OCI-LY7 (cell line): ENCODE results near the gene CS. TPM values are rescaled to one million over a fixed set of nuclear protein-coding genes. Genes with fewer than 3 reads are reported as not detected.
"Not testable (repeated sequence)": the region's sequence is repeated elsewhere in the genome, so short reads cannot be mapped to it uniquely, and the experiment has no call there.

ENCODE experiments used
- BruUV-seq: library from RNA; stranded (reverse); fragments of 400-500 nt; replicated peaks from 2 replicates; lab custom pipeline; 2021; lab: Mats Ljungman, UMichigan
- CTCF ChIA-PET: fragments of 300-600 bp; sonication (Branson Sonifier 250); formaldehyde crosslinking; loops from one replicate; lab custom pipeline; 2022; ENCODE audit warnings: antibody characterized with exemption; ENCODE audit not compliant: unreplicated experiment; lab: Charles Lee
- POLR2A ChIA-PET: fragments of 300-600 bp; sonication (Branson Sonifier 250); formaldehyde crosslinking; loops from one replicate; lab custom pipeline; 2022; ENCODE audit warnings: antibody characterized with exemption; lab: Charles Lee
- DNase-seq: peaks from one replicate; pipeline ENCODE4 v3.0.0-alpha.2; 2015; ENCODE audit warnings: low spot score
- H2AFZ ChIP-seq: fragments of 200-600 bp; sonication (generic), shearing (Covaris generic); 2 replicates; pipeline ENCODE4 v1.6.1; 2014; ENCODE audit warnings: mild to moderate bottlenecking, antibody characterized with exemption, low read length, moderate library complexity
- H3K27ac ChIP-seq: fragments of 200-600 bp; sonication (generic); 2 replicates; pipeline ENCODE4 v1.5.1; 2014; ENCODE audit warnings: mixed run types, low read depth, mild to moderate bottlenecking, moderate library complexity, low read length, inconsistent platforms; ENCODE audit not compliant: poor library complexity, severe bottlenecking
- H3K36me3 ChIP-seq: fragments of 200-600 bp; sonication (generic); 2 replicates; pipeline ENCODE4 v1.6.1; 2014; ENCODE audit warnings: mild to moderate bottlenecking, antibody characterized with exemption, low read length, moderate library complexity, mixed read lengths; ENCODE audit not compliant: insufficient read depth
- H3K4me1 ChIP-seq: fragments of 200-600 bp; sonication (generic); 2 replicates; pipeline ENCODE4 v1.5.1; 2014; ENCODE audit warnings: mild to moderate bottlenecking, low read length; ENCODE audit not compliant: insufficient read depth, poor library complexity, severe bottlenecking
- H3K4me2 ChIP-seq: fragments of 200-600 bp; sonication (generic); 2 replicates; pipeline ENCODE4 v1.6.1; 2014; ENCODE audit warnings: mild to moderate bottlenecking, low read length
- H3K4me3 ChIP-seq: fragments of 200-600 bp; sonication (generic); 2 replicates; pipeline ENCODE4 v1.5.1; 2014; ENCODE audit warnings: mild to moderate bottlenecking, low read depth, low read length; ENCODE audit not compliant: poor library complexity, severe bottlenecking
- H3K79me2 ChIP-seq: fragments of 200-600 bp; sonication (generic); 2 replicates; pipeline ENCODE4 v1.6.1; 2016; ENCODE audit warnings: low read depth, mild to moderate bottlenecking, low read length, moderate library complexity, mixed read lengths; ENCODE audit not compliant: insufficient read depth
- H3K9me2 ChIP-seq: fragments of 200-600 bp; sonication (generic); 2 replicates; pipeline ENCODE4 v1.6.1; 2016; ENCODE audit warnings: mild to moderate bottlenecking, low read length, mixed read lengths; ENCODE audit not compliant: insufficient read depth
- H3K9me3 ChIP-seq: fragments of 200-600 bp; sonication (generic); 2 replicates; pipeline ENCODE4 v1.6.1; 2014; ENCODE audit warnings: mild to moderate bottlenecking, mixed run types, low read length, mixed read lengths
- H4K20me1 ChIP-seq: fragments of 200-600 bp; sonication (generic); 2 replicates; pipeline ENCODE4 v1.6.1; 2014; ENCODE audit warnings: mild to moderate bottlenecking, antibody characterized with exemption, low read length, moderate library complexity, mixed read lengths; ENCODE audit not compliant: insufficient read depth
- CTCF ChIP-seq: fragments of 200-600 bp; sonication (generic); conservative IDR thresholded peaks from 2 replicates; pipeline ENCODE4 v1.5.1; 2014; ENCODE audit warnings: mild to moderate bottlenecking, antibody characterized with exemption, low read length, moderate library complexity, mixed read lengths
- EZH2phosphoT487 ChIP-seq: fragments of 200-600 bp; sonication (generic); IDR thresholded peaks from 2 replicates; pipeline ENCODE4 v1.6.1; 2018; ENCODE audit warnings: low read depth, borderline replicate concordance, mild to moderate bottlenecking, mixed run types, antibody characterized with exemption, low read length, moderate library complexity, mixed read lengths
- intact Hi-C: fragments of 100-400 bp; cut with micrococcal nuclease; formaldehyde crosslinking; loops from one replicate; pipeline ENCODE4 v1.10.0; 2022; ENCODE audit not compliant: unreplicated experiment
- total RNA-seq, 2 experiments: library from RNA; depleted of rRNA in 1 of 2; stranded (reverse); fragments of >200 nt in 1 of 2; shearing (Covaris generic) in 1 of 2; gene quantifications; 2 replicates each; pipeline ENCODE4 v1.2.3, GENCODE V29; 2014 to 2022

The CS gene
- total RNA-seq, 2 experiments from 2014 or later = 154 to 262 TPM

DNA sequence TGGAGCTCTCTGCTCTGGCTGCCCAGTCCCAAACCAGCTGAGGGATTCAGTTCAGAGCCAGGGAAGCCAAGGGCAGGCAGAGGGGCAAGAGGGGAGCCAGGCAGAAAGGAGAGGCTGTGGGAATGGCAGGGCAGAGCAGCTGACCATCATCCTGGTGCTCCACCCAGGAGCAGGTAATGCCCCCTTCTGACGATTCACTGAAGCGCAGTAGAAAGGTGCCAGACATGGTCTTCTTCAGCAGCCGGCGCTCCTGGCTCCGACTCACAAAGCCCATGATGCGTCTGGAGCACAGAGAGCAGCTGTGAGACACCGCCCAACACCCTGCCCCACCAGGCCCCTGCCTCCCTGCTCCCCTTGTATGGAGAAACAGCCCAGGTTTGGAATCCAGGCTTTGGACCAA is 46.5 kb upstream of the CS start:
- H4K20me1 ChIP-seq = no peaks in the 10 kb centered on the region
- no peaks in the 10 kb centered on the region for H3K9me3 ChIP-seq
- H2AFZ ChIP-seq = no peak overlapping the region
- H3K4me3 ChIP-seq = no peak overlapping the region
- ChIA-PET CTCF (interaction anchor here (1.2 kb wide), 1 partner anchor 13 kb away, joined by 4 read pairs; the partner anchor contains the start of gene STAT2), POLR2A (interaction anchor here (0.7 to 6.5 kb wide), 2 partner anchors 13 to 61 kb away, joined by 4 to 47 read pairs; partner anchors contain the start of gene STAT2)
- H3K79me2 ChIP-seq = no peaks in the 10 kb centered on the region
- peaks cover 88% of the 10 kb centered on the region for H3K36me3 ChIP-seq
- H3K9me2 ChIP-seq = no peaks in the 10 kb centered on the region
- TF ChIP-seq CTCF = peak; percentile 34; the same call in 1 of the 2 replicates
- TF ChIP-seq EZH2phosphoT487 = no peak
- H3K4me1 ChIP-seq = no peaks in the 10 kb centered on the region
- no peak overlapping the region for H3K27ac ChIP-seq
- H3K4me2 ChIP-seq = no peak overlapping the region
- DNase-seq = no peak
- intact Hi-C loops = no loop called here
- BruUV-seq = no TSS peak

DNA sequence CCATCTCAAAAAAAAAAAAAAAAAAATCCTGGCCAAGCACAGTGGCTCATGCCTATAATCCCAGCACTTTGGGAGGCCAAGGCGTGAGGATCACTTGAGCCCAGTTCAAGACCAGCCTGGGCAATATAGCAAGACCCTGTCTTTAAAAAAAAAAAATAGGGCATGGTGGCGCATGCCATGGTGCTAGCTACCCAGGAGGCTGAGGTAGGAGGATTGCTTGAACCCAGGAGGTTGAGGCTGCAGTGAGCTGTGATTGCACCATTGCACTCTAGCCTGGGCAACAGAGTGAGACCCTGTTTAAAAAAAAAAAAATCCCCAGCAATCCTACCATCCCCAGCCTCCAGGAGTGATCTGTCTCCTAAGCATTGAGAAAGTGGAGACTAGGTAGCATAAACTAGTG is 42.2 kb upstream of the CS start:
- H3K9me3 ChIP-seq, H3K9me2 ChIP-seq, H3K79me2 ChIP-seq, H3K27ac ChIP-seq, H3K4me3 ChIP-seq, H4K20me1 ChIP-seq, DNase-seq, H2AFZ ChIP-seq, BruUV-seq, intact Hi-C loops, H3K4me2 ChIP-seq: not testable (repeated sequence)
- Histone ChIP-seq H3K36me3 (peaks cover 58% of the 10 kb centered on the region), H3K4me1 (peaks cover 32% of the 10 kb centered on the region)
- CTCF ChIA-PET = interaction anchor here (0.5 kb wide), 1 partner anchor 27 kb away, joined by 3 read pairs; no protein-coding TSS in a partner anchor
- POLR2A ChIA-PET = interaction anchor here (0.6 to 1.9 kb wide), 5 partner anchors 9 to 905 kb away, joined by 3 to 7 read pairs (median 4); no protein-coding TSS in a partner anchor

GRCh38 chr12:56341616-56342015 is 41.5 kb upstream of the CS start:
- Histone ChIP-seq H3K9me2 (no peaks in the 10 kb centered on the region), H3K4me3 (no peak overlapping the region), H3K27ac (peak overlapping the region; percentile 31), H3K4me2 (no peak overlapping the region), H4K20me1 (no peaks in the 10 kb centered on the region), H3K79me2 (no peaks in the 10 kb centered on the region; the same call in 1 of the 2 replicates), H3K4me1 (peaks cover 39% of the 10 kb centered on the region), H2AFZ (no peak overlapping the region), H3K36me3 (peaks cover 51% of the 10 kb centered on the region), H3K9me3 (no peaks in the 10 kb centered on the region)
- CTCF ChIA-PET = no interaction called here
- TF ChIP-seq EZH2phosphoT487 (no peak), CTCF (no peak)
- POLR2A ChIA-PET = interaction anchor here (0.8 to 1.9 kb wide), 4 partner anchors 9 to 101 kb away, joined by 3 to 7 read pairs (median 4); partner anchors contain the start of gene STAT2
- no peak for DNase-seq
- intact Hi-C loops = no loop called here
- no TSS peak for BruUV-seq
